Spleen (tissue), 11 donors: Measurements from ENCODE around the gene ADCY1. TPM values are rescaled to one million over a fixed set of nuclear protein-coding genes. Genes with fewer than 3 reads are reported as not detected.
A peak's percentile ranks its signal among the peaks of the same experiment; 100 is the strongest.

Experiments
- DNase-seq: peaks from one replicate; pipeline ENCODE4 v3.0.0-alpha.2; 2020
- H3K27ac ChIP-seq, 8 donors: fragments of 200-600 bp; sonication (generic) in 7 of 8; 1 replicate in 4 of 8; 2 replicates in 4 of 8; pipeline versions ENCODE4 v1.5.0 to v1.8.0; 2016 to 2021; ENCODE audit warnings: inconsistent platforms in 4 of 8, mild to moderate bottlenecking in 4 of 8, moderate library complexity in 1 of 8
- H3K27me3 ChIP-seq, 7 donors: fragments of 200-600 bp; sonication (generic) in 6 of 7; replicated peaks in 1 of 7; 1 replicate in 4 of 7; 2 replicates in 3 of 7; pipeline versions ENCODE4 v1.5.0 to v1.8.0; 2016 to 2021; ENCODE audit warnings: inconsistent platforms in 3 of 7, mild to moderate bottlenecking in 1 of 7
- H3K36me3 ChIP-seq, 6 donors: fragments of 200-600 bp; sonication (generic) in 5 of 6; 1 replicate in 4 of 6; 2 replicates in 2 of 6; pipeline versions ENCODE4 v1.5.0 to v1.8.0; 2016 to 2021; ENCODE audit warnings: inconsistent platforms in 2 of 6
- H3K4me1 ChIP-seq, 6 donors: fragments of 200-600 bp; sonication (generic) in 5 of 6; 1 replicate in 3 of 6; 2 replicates in 3 of 6; pipeline versions ENCODE4 v1.5.0 to v1.8.0; 2016 to 2021; ENCODE audit warnings: inconsistent platforms in 3 of 6
- H3K4me3 ChIP-seq, 8 donors: fragments of 200-600 bp; sonication (generic) in 7 of 8; 1 replicate in 4 of 8; 2 replicates in 4 of 8; pipeline versions ENCODE4 v1.5.0 to v1.8.0; 2016 to 2021; ENCODE audit warnings: inconsistent platforms in 4 of 8, mild to moderate bottlenecking in 4 of 8, moderate library complexity in 2 of 8
- H3K9me3 ChIP-seq, 8 donors: fragments of 200-600 bp; sonication (generic) in 7 of 8; 1 replicate in 4 of 8; 2 replicates in 4 of 8; pipeline versions ENCODE4 v1.5.0 to v1.8.0; 2016 to 2021; ENCODE audit warnings: inconsistent platforms in 4 of 8
- POLR2A ChIP-seq, 3 donors: fragments of 450-650 bp; IDR thresholded peaks; one replicate each; pipeline ENCODE4 v1.5.1; 2017; ENCODE audit warnings: antibody characterized with exemption in 3 of 3, mild to moderate bottlenecking in 1 of 3
- POLR2AphosphoS5 ChIP-seq, 3 donors: sonication (generic); formaldehyde crosslinking; IDR thresholded peaks; one replicate each; pipeline ENCODE4 v1.5.1; 2017; ENCODE audit warnings: antibody characterized with exemption in 3 of 3
- whole genome bisulfite sequencing, 5 donors: extraction: QIAGEN DNeasy Blood & Tissue Kit in 3 of 5; methylation state at CpG; one replicate each; pipeline versions ENCODE4 v1.1.5 to v1.1.7; 2013 to 2018; 5-methylcytosine and 5-hydroxymethylcytosine counted together
- intact Hi-C: fragments of 100-400 bp; cut with DNase I; formaldehyde crosslinking; loops from one replicate; pipeline ENCODE4 v1.15.0; 2023; ENCODE audit warnings: low total_unique reads
- polyA plus RNA-seq, 3 donors: library from polyadenylated mRNA; stranded (reverse); fragments of 200-250 nt; gene quantifications; one replicate each; pipeline ENCODE4 v1.2.1, GENCODE V29; 2013
- total RNA-seq, 7 donors: library from RNA; depleted of rRNA in 3 of 7; stranded (reverse); fragments of >200 nt in 3 of 7; fragmentation: NEBNext Ultra II Directional in 4 of 7; extraction: Animal tissue kit (Norgen Biotek cat#: 25700) in 4 of 7; gene quantifications; one replicate each; pipeline versions ENCODE4 v1.1.0 to v1.2.1, GENCODE V29; 2016 to 2021
- TF ChIP-seq, protein P1 (sequence below), 11 experiments: fragments of 200-600 bp in 7 of 11; fragments of 450-650 bp in 4 of 11; sonication (generic) in 4 of 11; IDR thresholded peaks in 8 of 11; conservative IDR thresholded peaks in 3 of 11; 1 replicate in 7 of 11; 2 replicates in 4 of 11; pipeline versions ENCODE4 v1.4.0 to v1.8.0; 2016 to 2021; ENCODE audit warnings: antibody characterized with exemption in 11 of 11, inconsistent platforms in 4 of 11, mild to moderate bottlenecking in 1 of 11
- donor health status: healthy with polysubstance abuse.
- donor health status: DM: no; HTN: no; CAD: no; lungs with moderate emphysema.
- donor health status: DM: no; HTN: no; CAD: no.
- donor health status: Bipolar disorder and iron deficiency.
- donor health status: healthy.
- donor health status: DM: no; HTN: no; CAD: no.
- donor health status: DM: yes; HTN: yes; CAD: no.

Gene ADCY1
- total and polyA plus RNA-seq, 10 donors = 0.05 to 6.6 (median 1.8) TPM

DNA sequence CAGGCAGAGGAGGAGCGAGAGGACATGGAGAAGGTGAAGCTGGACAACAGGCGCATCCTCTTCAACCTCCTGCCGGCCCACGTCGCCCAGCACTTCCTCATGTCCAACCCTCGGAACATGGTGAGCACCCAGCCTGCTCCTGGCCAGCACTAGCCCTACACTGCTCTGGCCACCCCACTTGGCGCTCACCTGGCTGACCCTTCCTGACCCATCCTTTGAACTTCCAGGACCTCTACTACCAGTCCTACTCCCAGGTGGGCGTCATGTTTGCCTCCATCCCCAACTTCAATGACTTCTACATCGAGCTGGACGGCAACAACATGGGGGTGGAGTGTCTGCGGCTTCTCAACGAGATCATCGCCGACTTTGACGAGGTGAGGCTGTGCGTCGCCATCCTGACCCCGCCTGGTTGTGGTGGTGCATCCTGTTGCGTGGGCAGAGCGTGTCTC, 129.2 kb downstream of the ADCY1 start:
- DNase-seq = peak; percentile 52
- intact Hi-C loops = no loop called here
- no peak overlapping the region for H3K27ac ChIP-seq
- H3K4me1 ChIP-seq = no peaks in the 10 kb centered on the region
- 88 to 92% (median 89%) methylated on average over 15 to 20 of the region's 20 CpGs for WGBS, 5 donors
- no peaks in the 10 kb centered on the region for H3K9me3 ChIP-seq
- no peaks in the 10 kb centered on the region for H3K36me3 ChIP-seq
- peaks cover 0 to 16% (median 0%) of the 10 kb centered on the region in 7 donors for H3K27me3 ChIP-seq
- H3K4me3 ChIP-seq = no peak overlapping the region
- TF ChIP-seq POLR2A (IDR thresholded peaks at IDR 0.05) (no peak), POLR2AphosphoS5 (IDR thresholded peaks at IDR 0.05) (no peak)
- TF ChIP-seq, protein P1, sequence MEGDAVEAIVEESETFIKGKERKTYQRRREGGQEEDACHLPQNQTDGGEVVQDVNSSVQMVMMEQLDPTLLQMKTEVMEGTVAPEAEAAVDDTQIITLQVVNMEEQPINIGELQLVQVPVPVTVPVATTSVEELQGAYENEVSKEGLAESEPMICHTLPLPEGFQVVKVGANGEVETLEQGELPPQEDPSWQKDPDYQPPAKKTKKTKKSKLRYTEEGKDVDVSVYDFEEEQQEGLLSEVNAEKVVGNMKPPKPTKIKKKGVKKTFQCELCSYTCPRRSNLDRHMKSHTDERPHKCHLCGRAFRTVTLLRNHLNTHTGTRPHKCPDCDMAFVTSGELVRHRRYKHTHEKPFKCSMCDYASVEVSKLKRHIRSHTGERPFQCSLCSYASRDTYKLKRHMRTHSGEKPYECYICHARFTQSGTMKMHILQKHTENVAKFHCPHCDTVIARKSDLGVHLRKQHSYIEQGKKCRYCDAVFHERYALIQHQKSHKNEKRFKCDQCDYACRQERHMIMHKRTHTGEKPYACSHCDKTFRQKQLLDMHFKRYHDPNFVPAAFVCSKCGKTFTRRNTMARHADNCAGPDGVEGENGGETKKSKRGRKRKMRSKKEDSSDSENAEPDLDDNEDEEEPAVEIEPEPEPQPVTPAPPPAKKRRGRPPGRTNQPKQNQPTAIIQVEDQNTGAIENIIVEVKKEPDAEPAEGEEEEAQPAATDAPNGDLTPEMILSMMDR (IDR thresholded peaks at IDR 0.05 in 8 of 11, conservative IDR thresholded peaks at IDR 0.05 in 3 of 11) = no peak

DNA sequence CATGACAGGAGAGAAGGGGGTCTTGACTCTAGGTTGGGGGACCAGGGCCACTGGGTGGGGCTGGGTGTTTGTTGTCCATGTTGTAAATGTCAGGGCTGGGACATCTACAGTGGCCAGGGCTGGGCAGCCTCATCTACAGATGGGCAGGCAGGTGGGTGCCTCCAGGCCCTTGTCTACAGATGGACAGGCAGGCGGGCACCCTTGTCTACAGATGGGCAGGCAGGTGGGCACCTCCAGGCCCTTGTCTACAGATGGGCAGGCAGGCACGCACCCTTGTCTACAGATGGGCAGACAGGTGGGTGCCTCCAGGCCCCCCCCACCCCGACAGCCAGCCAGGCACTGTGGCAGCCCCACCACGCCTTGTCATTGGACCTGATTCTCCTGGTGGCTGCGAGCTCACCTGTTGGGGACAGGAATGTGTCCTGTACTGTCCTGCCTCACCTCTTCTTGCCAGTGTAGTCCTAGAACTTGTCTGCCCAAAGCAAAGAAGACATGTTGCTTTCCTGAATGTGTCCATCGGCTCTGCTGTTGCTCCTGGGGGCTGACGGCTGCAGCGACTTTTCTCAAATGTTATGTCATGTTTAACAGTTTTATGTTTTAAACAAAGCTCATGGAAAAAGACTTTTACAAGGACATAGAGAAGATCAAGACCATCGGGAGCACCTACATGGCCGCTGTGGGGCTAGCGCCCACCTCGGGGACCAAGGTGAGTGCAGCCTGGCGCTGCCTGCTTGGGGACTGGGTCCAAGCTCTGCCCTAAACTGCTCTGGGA, 129.9 kb downstream of the ADCY1 start:
- Histone ChIP-seq H3K27ac (no peak overlapping the region), H3K4me3 (no peak overlapping the region), H3K27me3 (peaks cover 0 to 16% (median 0%) of the 10 kb centered on the region in 7 donors), H3K36me3 (no peaks in the 10 kb centered on the region), H3K4me1 (no peaks in the 10 kb centered on the region), H3K9me3 (no peaks in the 10 kb centered on the region)
- WGBS, 5 donors = 83 to 95% (median 90%) methylated on average over 11 to 13 of the region's 13 CpGs
- TF ChIP-seq, protein P1 (IDR thresholded peaks at IDR 0.05 in 8 of 11, conservative IDR thresholded peaks at IDR 0.05 in 3 of 11) = no peak
- TF ChIP-seq POLR2A (IDR thresholded peaks at IDR 0.05) = no peak
- TF ChIP-seq POLR2AphosphoS5 (IDR thresholded peaks at IDR 0.05) = no peak
- peak; percentile 64 for DNase-seq
- intact Hi-C loops = no loop called here

DNA sequence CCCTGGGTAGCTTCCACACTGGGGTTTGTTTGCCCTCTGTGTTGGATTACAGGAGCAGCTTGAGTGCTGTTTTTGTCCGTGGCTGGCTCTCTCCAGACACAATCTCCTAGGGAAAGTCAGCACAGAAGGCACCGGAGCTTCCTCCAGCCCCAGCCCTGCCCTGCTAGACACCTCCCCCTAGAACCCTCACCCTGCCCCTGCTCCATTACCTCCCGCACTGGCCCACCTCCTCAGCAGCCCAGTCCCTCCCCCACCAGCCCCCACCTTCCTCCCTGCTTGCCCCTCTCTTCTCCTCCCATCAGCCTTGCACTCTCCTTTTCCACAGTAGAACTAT, 130.5 kb downstream of the ADCY1 start:
- Histone ChIP-seq H3K27ac (no peak overlapping the region), H3K4me3 (no peak overlapping the region), H3K4me1 (no peaks in the 10 kb centered on the region), H3K27me3 (peaks cover 0 to 16% (median 0%) of the 10 kb centered on the region in 7 donors), H3K36me3 (no peaks in the 10 kb centered on the region), H3K9me3 (no peaks in the 10 kb centered on the region)
- intact Hi-C loops = no loop called here
- 74 to 86% (median 77%) methylated on average over 3 of the region's 3 CpGs for WGBS, 5 donors
- peak; percentile 36 for DNase-seq
- TF ChIP-seq, protein P1 (IDR thresholded peaks at IDR 0.05 in 8 of 11, conservative IDR thresholded peaks at IDR 0.05 in 3 of 11) = no peak
- no peak for TF ChIP-seq POLR2A (IDR thresholded peaks at IDR 0.05)
- no peak for TF ChIP-seq POLR2AphosphoS5 (IDR thresholded peaks at IDR 0.05)
